Measurements from ENCODE around the gene PUS7. TPM values are rescaled to one million over a fixed set of nuclear protein-coding genes. Genes with fewer than 3 reads are reported as not detected.
"Not testable (repeated sequence)": the region's sequence is repeated elsewhere in the genome, so short reads cannot be mapped to it uniquely, and the experiment has no call there.

Gene PUS7
- total RNA-seq, 2 donors from 2014 or later = 7.2 to 11.3 TPM

GRCh38 chr7:105454921-105455320 lies 67.2 kb downstream of the PUS7 start:
- no peak for DNase-seq (ENCODE audit: low spot score)
- intact Hi-C loops (cut with DNase I) = no loop called here

GRCh38 chr7:105454095-105454747 lies 67.8 kb downstream of the PUS7 start:
- DNase-seq (ENCODE audit: low spot score) = no peak
- intact Hi-C loops (cut with DNase I) = no loop called here

GRCh38 chr7:105452085-105452484 lies 70.0 kb downstream of the PUS7 start:
- no peak for DNase-seq (ENCODE audit: low spot score)
- intact Hi-C loops (cut with DNase I) = no loop called here

DNA sequence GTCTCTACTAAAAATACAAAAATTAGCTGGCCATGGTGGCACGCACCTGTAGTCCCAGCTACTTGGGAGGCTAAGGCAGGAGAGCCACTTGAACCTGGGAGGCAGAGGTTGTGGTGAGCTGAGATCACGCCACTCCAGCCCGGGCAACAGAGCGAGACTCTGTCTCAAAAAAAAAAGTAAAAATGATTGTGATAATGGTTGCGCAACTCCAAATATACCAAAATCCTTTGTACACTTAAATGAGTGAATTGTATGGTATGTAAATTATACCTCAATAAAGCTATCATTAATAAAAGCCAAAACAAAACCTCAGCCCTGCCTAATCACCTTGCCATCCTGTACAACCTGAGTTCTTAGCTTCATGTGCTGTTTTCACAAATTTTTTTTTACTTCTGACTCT lies 71.2 kb downstream of the PUS7 start:
- intact Hi-C loops (cut with DNase I); DNase-seq (ENCODE audit: low spot score): not testable (repeated sequence)

DNA sequence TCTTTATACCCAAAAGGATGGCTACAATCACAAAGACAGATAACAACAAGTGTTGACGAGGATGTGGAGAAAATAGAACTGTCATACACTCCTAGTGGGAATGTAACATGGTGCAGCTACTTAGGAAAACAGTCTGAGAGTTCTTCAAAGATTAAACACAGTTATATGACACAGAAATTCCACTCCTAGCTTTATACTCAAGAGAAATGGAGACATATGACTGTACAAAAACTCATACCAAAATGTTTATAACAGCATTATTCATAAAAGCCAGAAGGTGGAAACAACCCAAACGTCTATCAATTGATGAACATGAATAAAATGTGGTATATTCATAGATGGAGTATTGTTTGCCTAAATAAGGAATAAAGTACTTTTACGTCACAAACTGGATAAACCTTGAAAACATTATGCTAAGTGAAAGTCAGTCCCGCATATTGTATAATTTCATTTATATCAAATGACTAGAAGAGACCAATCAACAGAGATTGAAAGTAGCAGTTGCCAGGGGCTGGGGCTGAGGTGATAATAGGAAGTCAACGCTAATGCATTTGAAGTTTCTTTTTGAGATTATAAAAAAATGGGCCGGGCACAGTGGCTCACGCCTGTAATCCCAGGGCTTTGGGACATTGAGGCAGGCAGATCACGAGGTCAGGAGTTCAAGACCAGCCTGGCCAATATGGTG lies 71.8 kb downstream of the PUS7 start:
- no peak for DNase-seq (ENCODE audit: low spot score)
- intact Hi-C loops (cut with DNase I) = no loop called here

- no peak for DNase-seq (ENCODE audit: low spot score)
- intact Hi-C loops (cut with DNase I) = no loop called here
Observed at GRCh38 chr7:105448181-105448580, 73.9 kb downstream of the PUS7 start.

GRCh38 chr7:105444342-105444987 lies 77.6 kb downstream of the PUS7 start:
- DNase-seq (ENCODE audit: low spot score) = no peak
- intact Hi-C loops (cut with DNase I) = no loop called here

- DNase-seq (ENCODE audit: low spot score); intact Hi-C loops (cut with DNase I): not testable (repeated sequence)
Observed at GRCh38 chr7:105442214-105442613, 79.9 kb downstream of the PUS7 start.

- intact Hi-C loops (cut with DNase I) = no loop called here
- no peak for DNase-seq (ENCODE audit: low spot score)
Observed at GRCh38 chr7:105439174-105439893, 82.7 kb downstream of the PUS7 start.

GRCh38 chr7:105438847-105439173 lies 83.3 kb downstream of the PUS7 start:
- intact Hi-C loops (cut with DNase I) = no loop called here
- no peak for DNase-seq (ENCODE audit: low spot score)

- DNase-seq (ENCODE audit: low spot score) = no peak
- intact Hi-C loops (cut with DNase I) = no loop called here
Observed at GRCh38 chr7:105438254-105438653, 83.8 kb downstream of the PUS7 start.

GRCh38 chr7:105437356-105437755 lies 84.7 kb downstream of the PUS7 start:
- DNase-seq (ENCODE audit: low spot score); intact Hi-C loops (cut with DNase I): not testable (repeated sequence)

- no peak for DNase-seq (ENCODE audit: low spot score)
- intact Hi-C loops (cut with DNase I) = no loop called here
Observed at GRCh38 chr7:105429746-105430612, 92.1 kb downstream of the PUS7 start.

- DNase-seq (ENCODE audit: low spot score) = no peak
- intact Hi-C loops (cut with DNase I) = no loop called here
Observed at GRCh38 chr7:105426606-105427146, 95.4 kb downstream of the PUS7 start.

GRCh38 chr7:105423987-105424386 lies 98.1 kb downstream of the PUS7 start:
- intact Hi-C loops (cut with DNase I) = no loop called here
- DNase-seq (ENCODE audit: low spot score) = no peak

- intact Hi-C loops (cut with DNase I) = no loop called here
- DNase-seq (ENCODE audit: low spot score) = no peak
Observed at GRCh38 chr7:105413887-105414437, 108.1 kb downstream of the PUS7 start.

DNA sequence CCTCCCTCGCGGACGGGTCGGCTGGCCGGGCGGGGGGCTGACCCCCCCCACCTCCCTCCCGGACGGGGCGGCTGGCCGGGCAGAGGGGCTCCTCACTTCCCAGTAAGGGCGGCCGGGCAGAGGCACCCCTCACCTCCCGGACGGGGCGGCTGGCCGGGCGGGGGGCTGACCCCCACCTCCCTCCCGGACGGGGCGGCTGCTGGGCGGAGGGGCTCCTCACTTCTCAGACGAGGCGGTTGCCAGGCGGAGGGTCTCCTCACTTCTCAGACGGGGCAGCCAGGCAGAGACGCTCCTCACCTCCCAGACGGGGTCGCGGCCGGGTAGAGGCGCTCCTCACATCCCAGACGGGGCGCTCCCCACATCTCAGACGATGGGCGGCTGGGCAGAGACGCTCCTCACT lies 111.3 kb downstream of the PUS7 start:
- intact Hi-C loops (cut with DNase I); DNase-seq (ENCODE audit: low spot score): not testable (repeated sequence)

DNA sequence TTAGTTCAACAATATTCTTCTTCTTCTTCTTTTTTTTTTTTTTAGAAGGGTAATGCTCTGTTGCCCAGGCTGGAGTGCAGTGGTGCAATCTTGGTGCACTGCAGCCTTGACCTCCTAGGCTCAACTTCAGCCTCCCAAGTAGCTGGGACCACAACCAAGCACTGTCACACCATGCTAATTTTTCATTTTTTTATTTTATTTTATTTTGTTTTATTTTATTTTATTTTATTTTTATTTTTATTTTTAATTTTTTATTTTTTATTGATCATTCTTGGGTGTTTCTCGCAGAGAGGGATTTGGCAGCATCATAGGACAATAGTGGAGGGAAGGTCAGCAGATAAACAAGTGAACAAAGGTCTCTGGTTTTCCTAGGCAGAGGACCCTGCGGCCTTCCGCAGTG lies 112.3 kb downstream of the PUS7 start:
- DNase-seq (ENCODE audit: low spot score); intact Hi-C loops (cut with DNase I): not testable (repeated sequence)

Data from posterior vena cava (tissue), 2 donors.